ENCODE data around the gene TAGLN.

The TAGLN gene

GRCh38 chr11:117232092-117232878 is 33.1 kb downstream of the TAGLN start, which contains the start of gene RNF214:
RNF214 (plus strand) TSS chr11:117232671; CDS start chr11:117234273, 1,602 bp downstream.
- in situ Hi-C loops (cut with HindIII; ENCODE audit: low sequenced_read_pairs): no loop called here
- H3K4me3 ChIP-seq (ENCODE audit: low read depth, low read length): peak within 1 kb of the TSS; percentile 98
- TF ChIP-seq CTCF (IDR thresholded peaks at IDR 0.05; ENCODE audit: low read depth, low read length): peak; percentile 76
- peak; percentile 63 for DNase-seq (ENCODE audit: low read depth, low spot score)

- no peak for TF ChIP-seq CTCF (IDR thresholded peaks at IDR 0.05; ENCODE audit: low read depth, low read length)
- DNase-seq (ENCODE audit: low read depth, low spot score): no peak
- peak overlapping the region; percentile 98 for H3K4me3 ChIP-seq (ENCODE audit: low read depth, low read length)
- in situ Hi-C loops (cut with HindIII; ENCODE audit: low sequenced_read_pairs): no loop called here
Observed at GRCh38 chr11:117232911-117233409, 33.8 kb downstream of the TAGLN start.

GRCh38 chr11:117238221-117238620 is 39.1 kb downstream of the TAGLN start:
- H3K4me3 ChIP-seq (ENCODE audit: low read depth, low read length): no peak overlapping the region
- no peak for DNase-seq (ENCODE audit: low read depth, low spot score)
- no peak for TF ChIP-seq CTCF (IDR thresholded peaks at IDR 0.05; ENCODE audit: low read depth, low read length)
- in situ Hi-C loops (cut with HindIII; ENCODE audit: low sequenced_read_pairs): no loop called here

GRCh38 chr11:117239295-117239694 is 40.1 kb downstream of the TAGLN start:
- H3K4me3 ChIP-seq (ENCODE audit: low read depth, low read length): no peak overlapping the region
- in situ Hi-C loops (cut with HindIII; ENCODE audit: low sequenced_read_pairs): no loop called here
- TF ChIP-seq CTCF (IDR thresholded peaks at IDR 0.05; ENCODE audit: low read depth, low read length): peak; percentile 71
- DNase-seq (ENCODE audit: low read depth, low spot score): peak; percentile 87

- TF ChIP-seq CTCF (IDR thresholded peaks at IDR 0.05; ENCODE audit: low read depth, low read length): no peak
- in situ Hi-C loops (cut with HindIII; ENCODE audit: low sequenced_read_pairs): no loop called here
- H3K4me3 ChIP-seq (ENCODE audit: low read depth, low read length): no peak overlapping the region
- DNase-seq (ENCODE audit: low read depth, low spot score): no peak
Observed at GRCh38 chr11:117248341-117248740, 49.2 kb downstream of the TAGLN start.

GRCh38 chr11:117249571-117249970 is 50.4 kb downstream of the TAGLN start:
- no peak for DNase-seq (ENCODE audit: low read depth, low spot score)
- H3K4me3 ChIP-seq (ENCODE audit: low read depth, low read length): no peak overlapping the region
- no peak for TF ChIP-seq CTCF (IDR thresholded peaks at IDR 0.05; ENCODE audit: low read depth, low read length)
- in situ Hi-C loops (cut with HindIII; ENCODE audit: low sequenced_read_pairs): no loop called here
